Subcutaneous adipose tissue (tissue), 4 donors: ENCODE data around the gene MAL. TPM values are rescaled to one million over a fixed set of nuclear protein-coding genes. Genes with fewer than 3 reads are reported as not detected.

Experiments
- total RNA-seq, 4 donors: library from RNA; depleted of rRNA; stranded (reverse); fragments of >200 nt; gene quantifications; one replicate each; pipeline ENCODE4 v1.1.0, GENCODE V29; 2016
- TF ChIP-seq, protein P1 (sequence below): fragments of 450-650 bp; IDR thresholded peaks from one replicate; pipeline ENCODE4 v1.5.1; 2016; ENCODE audit warnings: low read depth, mild to moderate bottlenecking, control low read depth, antibody characterized with exemption, moderate library complexity

The MAL gene
- total RNA-seq, 4 donors from 2014 or later, result not detected

DNA sequence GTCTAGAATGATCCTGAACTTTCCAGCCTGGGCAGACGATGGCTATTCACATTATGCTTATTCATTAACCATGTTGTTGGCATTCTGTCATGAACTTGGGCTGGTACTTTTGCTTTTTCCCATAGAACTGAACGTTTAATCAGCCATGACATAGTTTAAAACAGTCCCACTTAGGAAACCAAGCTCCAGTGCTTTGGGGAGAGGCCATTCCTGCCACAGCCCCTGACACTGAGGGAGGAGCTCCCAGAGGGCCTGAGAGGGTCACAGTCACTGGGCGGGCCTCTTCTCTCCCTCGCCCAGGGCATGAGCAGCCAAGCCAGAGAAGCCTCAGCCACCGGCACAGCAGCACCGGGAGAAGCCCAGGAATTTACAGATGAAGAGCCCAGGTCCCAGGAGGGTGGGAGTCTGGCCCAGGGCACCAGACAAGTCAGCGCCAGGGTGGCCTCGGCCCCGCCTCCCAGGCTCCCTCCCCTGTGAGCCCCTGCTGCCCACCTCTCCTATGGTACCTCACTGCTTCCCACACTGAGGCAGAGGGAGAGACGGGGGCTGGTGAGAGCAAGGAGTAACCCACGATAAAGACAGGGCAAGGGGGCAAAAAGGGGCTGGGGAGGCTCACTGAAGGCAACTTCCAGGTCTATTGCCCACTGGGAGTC lies 33.6 kb downstream of the MAL start:
- TF ChIP-seq, protein P1, sequence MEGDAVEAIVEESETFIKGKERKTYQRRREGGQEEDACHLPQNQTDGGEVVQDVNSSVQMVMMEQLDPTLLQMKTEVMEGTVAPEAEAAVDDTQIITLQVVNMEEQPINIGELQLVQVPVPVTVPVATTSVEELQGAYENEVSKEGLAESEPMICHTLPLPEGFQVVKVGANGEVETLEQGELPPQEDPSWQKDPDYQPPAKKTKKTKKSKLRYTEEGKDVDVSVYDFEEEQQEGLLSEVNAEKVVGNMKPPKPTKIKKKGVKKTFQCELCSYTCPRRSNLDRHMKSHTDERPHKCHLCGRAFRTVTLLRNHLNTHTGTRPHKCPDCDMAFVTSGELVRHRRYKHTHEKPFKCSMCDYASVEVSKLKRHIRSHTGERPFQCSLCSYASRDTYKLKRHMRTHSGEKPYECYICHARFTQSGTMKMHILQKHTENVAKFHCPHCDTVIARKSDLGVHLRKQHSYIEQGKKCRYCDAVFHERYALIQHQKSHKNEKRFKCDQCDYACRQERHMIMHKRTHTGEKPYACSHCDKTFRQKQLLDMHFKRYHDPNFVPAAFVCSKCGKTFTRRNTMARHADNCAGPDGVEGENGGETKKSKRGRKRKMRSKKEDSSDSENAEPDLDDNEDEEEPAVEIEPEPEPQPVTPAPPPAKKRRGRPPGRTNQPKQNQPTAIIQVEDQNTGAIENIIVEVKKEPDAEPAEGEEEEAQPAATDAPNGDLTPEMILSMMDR, result no peak

DNA sequence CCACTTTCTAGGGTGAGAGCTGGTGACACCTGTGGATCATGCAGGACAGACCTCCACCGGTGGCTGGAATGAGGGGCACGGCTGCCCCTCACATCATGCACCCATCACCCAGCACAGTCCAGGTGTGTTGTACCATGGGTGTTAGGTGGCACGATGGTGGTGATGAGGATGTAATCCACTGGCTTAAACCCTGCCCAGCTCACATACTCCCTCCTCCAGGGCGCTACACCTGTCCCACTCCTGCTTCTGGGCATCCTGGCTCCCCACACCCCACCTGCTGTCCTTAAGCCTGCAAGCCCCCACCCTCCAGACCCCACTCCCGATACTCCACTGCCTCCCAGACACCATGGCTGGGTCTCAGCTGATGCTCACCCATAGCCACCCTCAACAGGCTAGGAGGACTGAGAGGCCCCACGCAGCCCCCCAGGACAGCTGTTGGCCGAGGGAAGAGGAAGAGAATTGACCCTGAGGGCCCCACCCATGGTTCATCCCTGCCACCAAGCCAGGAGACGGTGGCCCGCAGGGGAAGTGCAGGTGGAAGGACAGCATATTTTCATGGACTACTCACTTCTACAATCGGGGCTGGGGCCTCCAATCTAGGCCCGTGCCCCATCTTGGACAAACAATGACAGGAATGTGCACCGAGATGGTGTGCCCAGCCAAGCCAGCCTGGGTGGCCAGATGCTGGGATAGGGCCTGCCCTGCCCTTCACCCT lies 34.3 kb downstream of the MAL start:
- TF ChIP-seq, protein P1, result no peak

DNA sequence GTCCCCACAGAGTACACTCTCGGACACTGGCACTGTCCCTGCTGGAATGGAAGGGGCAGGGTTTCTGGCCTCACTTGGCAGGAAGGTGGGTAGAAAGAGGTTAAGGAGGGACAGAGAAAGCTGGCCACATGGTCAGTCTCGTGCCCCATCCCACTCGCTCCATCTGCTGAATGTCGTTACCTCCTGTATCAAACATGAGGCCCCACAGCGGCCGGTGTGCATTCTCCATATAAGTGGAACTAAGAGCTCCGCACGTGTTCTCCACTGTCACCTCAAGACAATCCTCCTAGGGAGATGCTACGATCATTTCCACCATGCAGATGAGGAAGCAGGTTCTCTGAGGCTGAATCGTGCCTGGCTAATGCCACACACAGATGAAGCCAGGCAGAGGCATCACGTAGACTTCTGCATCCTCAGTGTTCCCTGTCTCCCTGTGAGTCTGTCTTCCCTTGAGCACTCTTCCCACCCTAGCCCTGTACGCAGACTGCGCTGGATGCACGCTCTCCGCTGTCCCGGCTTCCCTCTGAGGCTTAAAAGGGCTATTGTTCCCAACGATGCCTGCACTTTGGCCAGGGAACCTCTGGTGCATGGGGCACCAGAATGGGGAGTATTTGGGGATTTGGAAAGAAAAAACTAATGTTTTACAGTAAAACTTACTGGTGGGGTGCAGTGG lies 35.1 kb downstream of the MAL start:
- TF ChIP-seq, protein P1, result no peak

GRCh38 chr2:95061119-95061512 lies 35.6 kb downstream of the MAL start:
- TF ChIP-seq, protein P1, result no peak

DNA sequence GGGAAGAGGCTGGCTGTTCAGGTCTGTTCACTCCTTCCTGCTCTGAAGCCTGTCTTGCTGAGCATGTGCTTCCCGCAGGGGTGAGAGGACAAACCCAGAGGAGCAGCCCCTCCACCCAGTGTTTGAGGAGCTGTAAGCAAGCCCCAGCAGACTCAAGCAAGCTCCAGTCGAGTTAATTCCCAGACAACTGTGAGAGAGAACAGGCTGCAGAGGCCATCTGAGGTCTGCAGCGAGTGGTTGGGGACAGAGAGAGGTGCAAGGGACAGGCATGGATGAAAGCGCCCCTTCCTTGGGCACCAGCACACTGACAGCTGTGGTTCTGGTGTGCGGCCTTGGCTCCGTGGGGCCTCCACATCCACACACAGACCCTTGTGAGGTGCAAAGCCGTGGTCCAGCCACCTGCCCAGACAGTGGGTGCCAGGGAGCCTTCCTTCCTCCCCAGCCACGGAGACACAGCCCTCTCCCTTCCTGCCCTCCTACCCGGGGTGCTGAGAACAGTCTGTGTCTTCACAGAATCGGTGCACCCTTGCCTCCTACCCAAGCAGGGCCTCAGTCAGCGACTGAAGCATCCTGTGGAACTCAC lies 36.2 kb downstream of the MAL start:
- TF ChIP-seq, protein P1, result no peak

DNA sequence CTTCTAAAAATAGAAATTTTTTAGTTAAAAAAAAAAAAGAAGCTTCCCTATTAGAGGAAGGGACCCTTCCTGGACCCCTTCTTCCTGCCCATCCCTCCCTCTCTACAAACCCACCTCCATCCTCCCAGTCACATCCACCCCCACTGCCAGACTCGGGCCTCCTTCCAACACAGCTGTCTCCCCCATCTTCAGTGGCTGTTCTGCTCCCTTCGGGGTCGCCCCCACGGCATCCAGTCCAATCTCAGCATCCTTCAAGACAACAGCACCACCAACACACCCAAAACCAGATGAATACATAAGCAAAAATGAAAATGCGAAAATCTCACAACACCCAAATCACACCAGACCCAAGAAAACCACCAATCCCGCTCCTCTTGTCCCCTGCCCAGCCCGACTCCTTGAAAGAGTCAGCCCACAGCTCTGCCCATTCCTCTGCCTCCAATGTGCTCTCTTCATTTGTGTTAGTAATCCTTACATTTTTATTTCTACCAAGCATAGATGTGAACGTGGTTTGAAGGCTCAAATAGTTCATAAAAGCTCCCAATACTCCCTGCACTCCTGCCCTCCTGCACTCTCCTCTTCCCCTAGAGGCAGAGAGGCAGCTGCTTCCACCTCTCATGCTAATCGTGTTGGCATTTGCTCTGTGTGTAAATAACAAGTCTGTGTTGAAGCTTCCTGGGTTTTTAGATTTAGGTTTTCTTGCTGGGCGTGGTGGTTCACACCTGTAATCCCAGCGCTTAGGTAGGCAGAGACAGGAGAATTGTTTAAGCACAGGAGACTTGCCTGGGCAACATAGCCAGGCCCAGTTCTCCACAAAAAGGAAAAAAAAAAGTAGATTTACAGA lies 37.0 kb downstream of the MAL start:
- TF ChIP-seq, protein P1, result no peak
